HG02588 (cell line): ENCODE results near the gene FGD6.
"Not testable (repeated sequence)": the region's sequence is repeated elsewhere in the genome, so short reads cannot be mapped to it uniquely, and the experiment has no call there.

Experiments used
- ATAC-seq: cut with Tn5 transposase; IDR thresholded peaks from one replicate; pipeline ENCODE4 v1.9.1; 2021; ENCODE audit warnings: mild to moderate bottlenecking, moderate library complexity; ENCODE audit not compliant: unreplicated experiment

FGD6 gene

GRCh38 chr12:95096852-95097251, 120.4 kb downstream of the FGD6 start:
- no peak for ATAC-seq

- ATAC-seq = no peak
These were observed 120.9 kb downstream of the FGD6 start for GRCh38 chr12:95096378-95096777.

- ATAC-seq = not testable (repeated sequence)
These were observed 121.4 kb downstream of the FGD6 start for GRCh38 chr12:95095866-95096265.

GRCh38 chr12:95089462-95089861, 127.8 kb downstream of the FGD6 start:
- no peak for ATAC-seq

- ATAC-seq = peak; percentile 69
These were observed 128.9 kb downstream of the FGD6 start for GRCh38 chr12:95088379-95088778.

GRCh38 chr12:95085612-95086011, 131.7 kb downstream of the FGD6 start:
- no peak for ATAC-seq

- no peak for ATAC-seq
These were observed 133.3 kb downstream of the FGD6 start for GRCh38 chr12:95083938-95084337.

- ATAC-seq = no peak
These were observed 133.8 kb downstream of the FGD6 start for GRCh38 chr12:95083471-95083870.

GRCh38 chr12:95077341-95077740, 139.9 kb downstream of the FGD6 start:
- ATAC-seq = no peak

GRCh38 chr12:95074766-95075165, 142.5 kb downstream of the FGD6 start:
- no peak for ATAC-seq

GRCh38 chr12:95073698-95074520, 143.4 kb downstream of the FGD6 start:
- ATAC-seq = no peak

GRCh38 chr12:95072900-95073697, 144.2 kb downstream of the FGD6 start, which contains the start of gene NR2C1:
Gene NR2C1 (minus strand): TSS chr12:95073618. CDS start chr12:95067384, 6,234 bp downstream.
- peak; percentile 94 for ATAC-seq

GRCh38 chr12:95070378-95070777, 146.9 kb downstream of the FGD6 start:
- no peak for ATAC-seq

GRCh38 chr12:95066091-95066855, 151.0 kb downstream of the FGD6 start:
- no peak for ATAC-seq

GRCh38 chr12:95060951-95061350, 156.3 kb downstream of the FGD6 start:
- no peak for ATAC-seq

GRCh38 chr12:95059984-95060383, 157.3 kb downstream of the FGD6 start:
- ATAC-seq = no peak

- no peak for ATAC-seq
These were observed 159.8 kb downstream of the FGD6 start for GRCh38 chr12:95057424-95057823.

GRCh38 chr12:95055057-95055456, 162.2 kb downstream of the FGD6 start:
- ATAC-seq = no peak

GRCh38 chr12:95054206-95054605, 163.1 kb downstream of the FGD6 start:
- no peak for ATAC-seq

GRCh38 chr12:95051241-95051640, 166.0 kb downstream of the FGD6 start:
- no peak for ATAC-seq

- ATAC-seq = no peak
These were observed 179.4 kb downstream of the FGD6 start for GRCh38 chr12:95037906-95038305.
